Body of pancreas (tissue), 4 donors: Measurements from ENCODE around the gene PRRT1.

Source experiments
- POLR2A ChIP-seq, 3 donors: fragments of 450-650 bp; IDR thresholded peaks; one replicate each; pipeline ENCODE4 v1.6.1; 2016; ENCODE audit warnings: antibody characterized with exemption in 3 of 3, mild to moderate bottlenecking in 2 of 3
- TF ChIP-seq, protein P1 (sequence below), 7 experiments: fragments of 450-650 bp in 4 of 7; fragments of 200-600 bp in 3 of 7; sonication (generic) in 3 of 7; IDR thresholded peaks; one replicate each; pipeline ENCODE4 v1.5.1; 2016 to 2019; ENCODE audit warnings: antibody characterized with exemption in 7 of 7

DNA sequence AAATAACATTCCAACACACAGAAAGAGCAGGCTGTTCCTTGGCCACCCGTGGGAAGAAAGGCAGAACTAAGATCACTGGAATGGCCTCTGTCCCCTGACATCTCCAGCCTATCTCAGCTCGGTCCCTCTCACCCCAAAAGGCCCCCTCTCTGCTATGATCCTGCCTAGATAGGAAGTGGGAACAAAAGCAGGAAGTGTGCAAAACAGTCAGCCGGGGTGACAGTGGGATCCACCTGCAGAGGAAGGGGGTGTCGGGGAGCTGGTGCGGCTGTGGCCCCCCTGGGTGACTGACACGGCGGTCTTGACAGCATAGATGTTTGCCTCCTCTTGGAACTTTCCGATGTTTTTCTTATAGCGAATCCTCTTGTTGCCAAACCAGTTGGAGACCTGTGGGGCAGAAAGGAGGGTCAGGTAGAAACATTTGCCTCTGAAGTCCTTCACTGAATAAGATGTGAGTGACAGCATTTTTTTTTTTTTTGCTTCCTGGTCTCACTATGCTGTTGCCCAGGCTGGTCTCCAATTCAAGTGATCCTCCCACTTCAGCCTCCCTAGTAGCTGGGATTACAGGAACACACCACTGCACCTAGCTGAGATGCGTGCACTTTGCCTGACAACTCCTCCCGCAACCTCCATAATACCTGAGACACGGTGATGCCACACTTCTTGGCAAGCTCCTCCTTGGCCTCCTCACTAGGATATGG lies 35.4 kb upstream of the PRRT1 start:
- TF ChIP-seq POLR2A (IDR thresholded peaks at IDR 0.05) = no peak
- TF ChIP-seq, protein P1, sequence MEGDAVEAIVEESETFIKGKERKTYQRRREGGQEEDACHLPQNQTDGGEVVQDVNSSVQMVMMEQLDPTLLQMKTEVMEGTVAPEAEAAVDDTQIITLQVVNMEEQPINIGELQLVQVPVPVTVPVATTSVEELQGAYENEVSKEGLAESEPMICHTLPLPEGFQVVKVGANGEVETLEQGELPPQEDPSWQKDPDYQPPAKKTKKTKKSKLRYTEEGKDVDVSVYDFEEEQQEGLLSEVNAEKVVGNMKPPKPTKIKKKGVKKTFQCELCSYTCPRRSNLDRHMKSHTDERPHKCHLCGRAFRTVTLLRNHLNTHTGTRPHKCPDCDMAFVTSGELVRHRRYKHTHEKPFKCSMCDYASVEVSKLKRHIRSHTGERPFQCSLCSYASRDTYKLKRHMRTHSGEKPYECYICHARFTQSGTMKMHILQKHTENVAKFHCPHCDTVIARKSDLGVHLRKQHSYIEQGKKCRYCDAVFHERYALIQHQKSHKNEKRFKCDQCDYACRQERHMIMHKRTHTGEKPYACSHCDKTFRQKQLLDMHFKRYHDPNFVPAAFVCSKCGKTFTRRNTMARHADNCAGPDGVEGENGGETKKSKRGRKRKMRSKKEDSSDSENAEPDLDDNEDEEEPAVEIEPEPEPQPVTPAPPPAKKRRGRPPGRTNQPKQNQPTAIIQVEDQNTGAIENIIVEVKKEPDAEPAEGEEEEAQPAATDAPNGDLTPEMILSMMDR (IDR thresholded peaks at IDR 0.05) = no peak
